HG03354 (cell line): Measurements from ENCODE around the gene AAGAB.
"Not testable (repeated sequence)": the region's sequence is repeated elsewhere in the genome, so short reads cannot be mapped to it uniquely, and the experiment has no call there.

ENCODE experiments used
- ATAC-seq: cut with Tn5 transposase; IDR thresholded peaks from one replicate; pipeline ENCODE4 v1.9.1; 2021; ENCODE audit warnings: mild to moderate bottlenecking; ENCODE audit not compliant: unreplicated experiment, poor library complexity, severe bottlenecking

Gene AAGAB

DNA sequence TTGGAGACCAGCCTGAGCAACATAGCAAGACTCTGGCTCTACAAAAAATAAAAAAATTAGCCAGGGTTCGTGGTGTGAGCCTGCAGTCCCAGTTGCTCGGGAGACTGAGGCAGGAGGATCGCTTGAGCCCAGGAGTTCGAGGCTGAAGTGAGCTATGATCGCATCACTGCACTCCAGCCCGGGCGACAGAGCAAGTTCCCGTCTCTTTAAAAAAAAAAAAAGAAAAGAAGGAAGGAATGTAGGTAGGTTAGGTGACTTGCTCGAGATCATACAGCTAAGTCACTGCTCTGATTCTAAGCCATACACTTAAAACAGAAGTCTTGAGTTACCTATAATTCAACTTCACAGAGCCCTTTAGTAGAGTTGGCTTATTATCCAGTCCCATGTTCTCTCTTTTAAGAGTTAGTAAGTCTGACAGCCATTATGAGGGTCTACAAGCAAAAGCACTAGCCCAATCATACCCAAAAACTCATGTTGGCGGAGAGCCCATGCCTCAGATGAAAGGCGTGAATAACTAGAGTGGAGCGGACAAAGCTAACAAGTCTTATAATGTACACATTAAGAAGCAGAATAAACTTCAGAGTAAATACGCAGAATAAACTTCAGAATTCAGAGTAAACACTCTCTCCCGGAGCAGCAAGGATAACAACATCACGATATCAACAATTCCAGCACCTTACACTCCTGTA lies 768 bp downstream of the AAGAB start:
- no peak for ATAC-seq

GRCh38 chr15:67253101-67253500 lies 1.4 kb downstream of the AAGAB start:
- no peak for ATAC-seq

GRCh38 chr15:67251318-67251717 lies 3.1 kb downstream of the AAGAB start:
- no peak for ATAC-seq

DNA sequence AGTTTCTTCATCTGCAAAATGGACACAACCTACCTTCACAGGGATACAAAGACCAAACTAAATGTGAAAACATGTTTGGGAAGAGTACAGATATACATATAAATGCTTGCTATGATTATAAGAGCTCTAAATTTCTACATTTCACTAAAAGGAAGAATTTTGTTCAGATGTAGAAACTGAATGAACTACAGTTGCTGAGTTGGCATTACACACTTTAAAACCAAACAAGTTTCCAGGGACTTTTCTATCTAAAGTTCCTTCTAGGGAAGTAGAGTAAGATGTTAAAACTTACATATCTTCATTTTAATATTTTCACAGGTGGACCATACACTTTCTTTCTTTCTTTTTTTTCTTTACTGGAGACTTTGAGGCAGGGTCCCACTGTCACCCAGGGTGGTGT lies 4.6 kb downstream of the AAGAB start:
- no peak for ATAC-seq

GRCh38 chr15:67248011-67248505 lies 6.4 kb downstream of the AAGAB start:
- no peak for ATAC-seq

- not testable (repeated sequence) for ATAC-seq
Measured at GRCh38 chr15:67246606-67247005, 7.9 kb downstream of the AAGAB start.

GRCh38 chr15:67244971-67245478 lies 9.4 kb downstream of the AAGAB start:
- ATAC-seq, result no peak

DNA sequence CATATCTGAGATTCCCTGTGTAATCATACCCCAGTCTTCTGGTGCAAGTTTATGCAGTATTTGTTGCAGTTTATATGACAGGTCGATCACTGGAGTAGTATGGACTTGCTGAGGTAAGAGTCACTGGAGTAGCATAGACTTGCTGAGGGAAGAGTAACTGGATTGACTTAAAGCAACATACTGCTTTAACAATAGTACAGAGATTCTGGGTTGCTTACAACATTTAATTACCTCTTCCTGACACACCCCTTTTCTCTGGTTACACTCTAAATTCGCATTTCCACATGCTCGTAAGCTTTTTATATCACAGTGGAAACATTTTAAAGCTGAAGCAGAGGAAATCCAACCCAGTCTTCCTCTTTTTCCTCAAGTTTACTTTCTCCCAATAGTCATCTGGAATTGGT lies 11.8 kb downstream of the AAGAB start:
- no peak for ATAC-seq

DNA sequence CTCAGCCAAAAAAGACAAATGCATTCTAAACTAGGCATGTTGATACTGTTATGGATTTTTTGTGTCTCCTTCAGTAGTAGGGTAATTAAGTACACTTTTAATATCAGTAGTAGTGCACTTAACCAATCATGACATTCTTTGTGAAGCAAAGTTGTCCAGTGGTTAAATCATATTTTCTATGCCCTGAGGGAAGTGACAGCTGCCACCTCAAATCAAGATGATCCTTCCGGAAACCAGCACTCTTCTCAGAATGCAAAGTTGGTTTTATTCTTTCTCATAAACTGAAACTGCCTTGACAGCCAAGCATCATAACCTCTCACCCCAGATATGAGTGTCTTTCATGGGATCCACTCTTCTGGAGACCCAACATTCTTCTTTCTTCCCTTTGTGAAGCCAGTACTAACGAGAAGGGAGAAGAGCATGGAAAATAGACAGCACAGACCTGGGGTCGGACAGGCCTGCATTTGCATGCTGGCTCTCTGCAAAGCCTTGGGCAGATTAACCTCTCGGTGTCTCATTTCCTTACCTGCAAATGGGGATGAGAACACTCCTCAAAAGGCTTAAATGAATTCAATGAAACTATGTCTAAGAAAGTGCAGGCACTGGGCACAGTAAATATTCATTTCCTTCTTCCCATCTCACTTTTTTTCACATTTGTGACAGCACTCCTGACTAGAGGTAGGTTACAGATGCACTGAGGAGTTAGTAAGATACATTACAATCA lies 13.2 kb downstream of the AAGAB start:
- peak; percentile 89 for ATAC-seq

- peak; percentile 28 for ATAC-seq
Measured at GRCh38 chr15:67240235-67241131, 14.0 kb downstream of the AAGAB start.

- no peak for ATAC-seq
Measured at GRCh38 chr15:67232591-67232990, 21.9 kb downstream of the AAGAB start.

DNA sequence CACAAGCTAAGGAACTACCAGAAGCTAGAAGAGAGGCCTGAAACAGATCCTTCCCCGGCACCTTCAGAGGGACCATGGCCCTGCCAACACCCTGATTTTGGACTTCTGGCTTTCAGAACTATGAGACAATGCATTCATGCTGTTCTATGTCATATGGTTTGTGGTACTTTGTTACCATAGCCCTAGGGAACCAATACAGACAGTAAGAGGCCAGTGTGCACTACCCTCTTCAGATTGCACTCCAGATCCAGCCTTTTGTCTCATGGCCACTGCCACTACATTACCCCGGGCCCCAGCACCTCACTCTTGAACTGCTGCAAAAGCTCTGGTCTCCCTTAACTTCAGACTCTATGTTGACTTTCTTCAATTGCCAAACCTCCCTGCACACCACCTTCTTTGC lies 24.0 kb downstream of the AAGAB start:
- no peak for ATAC-seq

DNA sequence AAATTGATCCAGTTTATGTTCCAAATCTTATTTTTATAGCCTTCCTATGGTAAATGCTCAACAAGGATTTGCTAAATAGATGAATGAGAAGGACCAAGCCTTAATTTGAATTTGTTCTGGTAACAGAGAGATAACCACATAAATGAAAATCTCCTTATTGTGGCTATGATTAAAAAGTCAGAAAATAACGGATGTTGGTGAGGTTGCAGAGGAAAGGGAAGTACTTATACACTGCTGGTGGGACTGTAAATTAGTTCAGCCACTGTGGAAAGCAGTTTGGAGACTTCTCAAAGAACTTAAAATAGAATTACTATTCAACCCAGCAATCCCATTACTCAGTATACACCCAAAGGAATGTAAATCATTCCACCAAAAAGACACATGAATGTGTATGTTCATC lies 26.2 kb downstream of the AAGAB start:
- no peak for ATAC-seq

DNA sequence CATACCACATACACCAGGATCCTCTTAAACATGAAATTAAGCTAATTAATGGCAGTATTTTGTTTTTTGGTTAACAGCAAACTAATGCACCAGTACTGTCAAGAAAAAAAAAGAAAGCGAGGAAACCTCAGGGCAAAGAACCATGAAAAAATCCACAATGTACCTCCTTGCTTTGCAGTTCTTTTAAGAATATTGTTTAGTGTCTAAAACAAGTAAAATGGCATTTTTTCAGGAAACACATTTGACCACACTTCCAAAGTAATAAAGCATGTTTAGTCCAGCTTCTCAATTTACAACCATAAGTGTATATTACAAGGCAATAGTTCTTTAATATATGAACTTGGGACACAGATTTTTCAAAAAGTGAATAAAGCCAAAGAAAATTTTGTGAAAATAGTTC lies 26.6 kb downstream of the AAGAB start:
- no peak for ATAC-seq

- ATAC-seq, result no peak
Measured at GRCh38 chr15:67227431-67227830, 27.0 kb downstream of the AAGAB start.

GRCh38 chr15:67225336-67225735 lies 29.1 kb downstream of the AAGAB start:
- ATAC-seq, result no peak

- no peak for ATAC-seq
Measured at GRCh38 chr15:67224889-67225288, 29.6 kb downstream of the AAGAB start.

DNA sequence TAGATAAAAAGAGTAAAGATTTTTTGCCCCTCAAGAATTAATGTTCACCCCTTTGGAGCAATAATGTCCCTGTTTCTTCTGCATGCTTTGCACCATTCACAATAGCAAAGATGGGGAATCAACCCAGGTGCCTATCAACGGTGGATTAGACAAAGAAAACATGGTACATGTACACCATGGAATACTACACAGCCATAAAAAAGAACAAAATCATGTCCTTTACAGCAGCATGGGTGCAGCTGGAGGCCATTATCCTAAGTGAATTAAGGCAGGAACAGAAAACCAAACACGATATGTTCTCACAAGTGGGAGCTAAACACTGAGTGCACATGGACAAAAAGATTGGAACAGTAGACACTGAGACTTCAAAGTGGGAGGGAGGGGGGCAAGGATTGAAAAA lies 35.2 kb downstream of the AAGAB start:
- ATAC-seq, result no peak

- ATAC-seq, result no peak
Measured at GRCh38 chr15:67218428-67218827, 36.0 kb downstream of the AAGAB start.

DNA sequence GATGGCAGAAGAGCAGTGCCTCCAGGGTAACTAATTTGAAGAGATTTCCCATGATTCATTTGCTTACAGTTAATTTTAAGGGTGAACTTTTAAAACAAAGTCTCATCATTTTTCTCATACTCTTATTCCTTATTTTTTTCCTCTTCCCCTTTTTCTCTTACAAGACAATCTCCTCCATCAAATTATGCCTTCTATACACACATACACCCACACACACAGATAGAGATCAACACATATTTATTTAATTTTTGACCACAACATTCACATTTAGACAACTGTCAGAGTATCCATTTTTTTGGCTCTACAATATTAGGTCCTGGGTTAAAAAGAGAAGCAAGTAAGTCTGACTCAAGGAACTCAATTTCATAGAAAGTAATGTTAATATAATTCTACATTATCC lies 37.6 kb downstream of the AAGAB start:
- no peak for ATAC-seq
